Measurements from ENCODE around the gene POU2F3.

POU2F3 gene

GRCh38 chr11:120285256-120285655, 45.3 kb downstream of the POU2F3 start:
- DNase-seq (no peak), ATAC-seq (no peak)

GRCh38 chr11:120288021-120288420, 48.1 kb downstream of the POU2F3 start:
- ATAC-seq (no peak), DNase-seq (no peak)

GRCh38 chr11:120289426-120289825, 49.5 kb downstream of the POU2F3 start:
- DNase-seq (no peak), ATAC-seq (no peak)

- ATAC-seq = no peak
- DNase-seq = no peak
These were observed 51.0 kb downstream of the POU2F3 start for GRCh38 chr11:120290956-120291355.

- DNase-seq (no peak), ATAC-seq (no peak)
These were observed 53.3 kb downstream of the POU2F3 start for GRCh38 chr11:120293038-120293800.

DNA sequence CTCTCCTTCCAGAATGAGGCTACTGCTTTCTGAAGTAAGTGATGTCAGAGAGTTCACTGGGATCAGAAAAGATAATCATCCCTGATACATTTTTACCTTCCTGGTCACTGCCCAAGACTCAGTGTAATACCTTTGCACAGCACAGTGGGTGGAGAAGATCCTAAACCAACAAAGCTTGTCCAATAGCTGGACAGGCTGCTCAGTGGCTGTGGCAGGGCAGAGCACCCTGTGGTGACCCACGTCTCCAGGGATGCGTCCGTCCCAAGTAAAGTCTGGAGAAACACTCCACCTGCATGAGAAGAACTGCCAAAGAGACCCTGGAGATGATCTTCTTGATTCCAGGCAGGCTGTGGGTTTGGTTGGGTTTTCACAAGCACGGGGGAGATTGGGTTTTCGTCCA, 54.2 kb downstream of the POU2F3 start:
- DNase-seq (no peak), ATAC-seq (no peak)

DNA sequence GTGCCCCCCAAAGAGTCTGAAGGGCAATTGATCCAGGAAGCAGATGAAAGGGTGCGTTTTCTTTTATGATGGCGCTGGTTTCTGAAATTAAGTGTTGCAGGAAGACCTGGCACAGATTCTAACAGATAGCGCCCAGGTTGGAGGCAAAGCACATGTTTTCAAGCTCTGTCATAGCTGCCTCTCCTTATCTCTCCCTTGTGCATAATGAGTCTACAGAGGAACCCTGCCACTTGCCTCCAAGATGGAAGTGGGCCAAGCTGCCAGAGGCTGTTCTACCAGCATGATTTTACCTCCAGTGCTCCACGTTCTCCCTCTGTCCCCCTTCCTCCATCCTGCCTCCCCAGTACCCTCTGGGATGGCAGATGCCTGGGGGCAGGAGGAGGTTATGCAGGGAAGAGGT, 55.2 kb downstream of the POU2F3 start:
- DNase-seq (no peak), ATAC-seq (no peak)

GRCh38 chr11:120296554-120296953, 56.6 kb downstream of the POU2F3 start:
- ATAC-seq (no peak), DNase-seq (no peak)

GRCh38 chr11:120298461-120298860, 58.5 kb downstream of the POU2F3 start:
- DNase-seq = no peak
- ATAC-seq = no peak

GRCh38 chr11:120302001-120302805, 62.3 kb downstream of the POU2F3 start:
- DNase-seq = no peak
- ATAC-seq = no peak

DNA sequence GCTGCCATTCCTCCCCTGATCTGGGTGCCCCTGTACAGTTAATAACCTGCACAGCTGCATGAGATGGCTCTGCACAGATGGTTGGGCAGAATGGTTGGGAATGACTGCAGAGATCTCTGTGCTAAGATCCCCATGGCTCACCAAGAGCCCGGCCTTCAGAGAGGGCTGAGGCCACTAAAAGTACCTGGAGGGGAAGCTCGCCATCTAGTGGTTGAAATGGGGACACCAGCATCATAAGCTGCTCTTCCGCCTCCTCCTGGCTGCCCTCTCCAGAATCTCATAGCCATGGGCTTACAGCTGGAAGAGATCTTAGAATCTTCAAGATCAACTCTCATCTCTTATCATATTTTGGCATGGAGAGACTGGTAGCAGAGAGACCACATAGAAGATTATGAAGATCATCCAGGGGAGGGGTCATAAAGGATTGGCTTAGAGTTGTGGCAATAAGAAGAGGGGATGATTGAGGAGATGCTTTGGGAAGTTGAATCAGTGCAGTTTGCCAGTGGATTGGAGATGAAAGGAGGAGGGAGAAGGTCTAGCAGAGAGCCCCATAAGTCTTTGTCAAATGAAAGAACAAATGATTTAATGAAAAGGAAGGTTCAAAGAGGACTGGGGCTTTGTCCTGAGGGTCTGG, 63.2 kb downstream of the POU2F3 start:
- ATAC-seq = peak; percentile 71
- peak; percentile 77 for DNase-seq

GRCh38 chr11:120304526-120304925, 64.6 kb downstream of the POU2F3 start:
- ATAC-seq (no peak), DNase-seq (no peak)

GRCh38 chr11:120305286-120305685, 65.3 kb downstream of the POU2F3 start:
- DNase-seq = no peak
- no peak for ATAC-seq

DNA sequence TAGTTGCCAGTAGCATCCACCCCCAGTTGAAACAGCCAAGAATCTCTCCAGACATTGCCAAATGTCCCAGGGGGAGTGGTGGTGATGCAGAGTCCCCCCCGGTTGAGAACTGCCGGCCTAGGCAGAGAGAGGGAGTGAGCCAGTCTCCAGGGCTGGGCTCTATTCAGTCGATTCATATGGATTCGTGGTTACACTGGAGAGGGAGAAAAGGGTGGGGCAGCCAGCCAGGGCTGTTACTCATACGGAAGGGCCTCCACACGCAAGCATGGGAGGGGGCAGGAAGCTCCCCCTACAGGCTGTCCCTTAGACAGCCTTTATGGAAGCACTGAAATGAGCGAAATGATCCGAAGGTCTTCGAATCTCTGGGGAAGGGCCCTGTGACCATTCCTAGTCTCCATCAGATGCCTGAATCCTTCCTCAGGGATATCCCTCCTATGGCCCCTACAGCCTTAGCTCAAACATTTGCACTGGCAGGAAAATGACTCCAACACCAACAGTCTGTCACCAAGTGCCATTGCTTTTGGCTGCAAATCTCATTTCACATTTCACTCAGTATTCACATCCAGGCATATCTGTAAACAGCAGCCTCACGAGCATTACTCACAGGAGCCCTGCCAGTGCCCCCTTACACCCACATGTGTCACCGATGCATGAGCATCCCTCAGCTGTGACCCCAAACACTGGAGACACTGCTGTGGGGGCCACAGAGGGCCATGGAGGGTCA, 66.7 kb downstream of the POU2F3 start:
- no peak for ATAC-seq
- no peak for DNase-seq

DNA sequence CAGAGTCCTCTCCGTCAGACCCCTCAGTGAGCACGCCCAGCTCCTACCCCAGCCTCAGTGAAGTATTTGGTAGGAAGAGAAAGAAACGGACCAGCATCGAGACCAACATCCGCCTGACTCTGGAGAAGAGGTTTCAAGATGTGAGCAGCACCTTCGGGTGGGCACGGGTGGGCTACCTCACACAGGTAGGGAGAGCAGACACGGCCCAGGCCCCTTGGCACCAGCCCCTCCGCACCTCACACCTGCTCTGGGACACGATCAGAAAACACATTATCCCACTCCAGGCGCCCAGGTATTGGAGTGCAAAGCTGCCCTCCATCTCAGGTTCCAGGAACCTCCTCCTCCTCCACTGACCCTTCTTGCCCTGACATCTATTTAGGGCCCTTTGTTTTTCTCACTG, 67.5 kb downstream of the POU2F3 start:
- DNase-seq = no peak

GRCh38 chr11:120308081-120308480, 68.1 kb downstream of the POU2F3 start:
- DNase-seq (no peak), ATAC-seq (no peak)

More for the DNA sequence above, 67.5 kb downstream of the POU2F3 start:
- no peak for ATAC-seq

DNA sequence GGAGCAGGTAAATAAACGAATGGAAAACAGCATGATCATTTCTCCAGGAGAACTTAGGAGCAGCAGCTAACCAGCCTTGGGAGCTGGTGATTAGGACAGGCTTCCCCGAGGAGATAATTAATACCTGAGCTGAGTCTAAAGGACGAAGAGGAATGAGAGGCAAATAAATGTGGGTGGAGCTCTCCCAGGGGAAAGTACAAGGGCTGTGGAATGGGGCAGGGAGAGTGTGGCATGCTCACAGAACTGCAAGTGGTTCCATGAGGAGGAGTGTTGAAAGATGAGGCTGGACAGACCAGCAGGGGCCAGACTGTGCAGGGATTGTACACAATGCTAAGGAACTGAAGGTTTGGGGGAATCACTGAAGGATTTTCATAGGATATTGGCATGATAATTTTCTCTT, 70.9 kb downstream of the POU2F3 start:
- no peak for DNase-seq
- ATAC-seq = no peak

DNA sequence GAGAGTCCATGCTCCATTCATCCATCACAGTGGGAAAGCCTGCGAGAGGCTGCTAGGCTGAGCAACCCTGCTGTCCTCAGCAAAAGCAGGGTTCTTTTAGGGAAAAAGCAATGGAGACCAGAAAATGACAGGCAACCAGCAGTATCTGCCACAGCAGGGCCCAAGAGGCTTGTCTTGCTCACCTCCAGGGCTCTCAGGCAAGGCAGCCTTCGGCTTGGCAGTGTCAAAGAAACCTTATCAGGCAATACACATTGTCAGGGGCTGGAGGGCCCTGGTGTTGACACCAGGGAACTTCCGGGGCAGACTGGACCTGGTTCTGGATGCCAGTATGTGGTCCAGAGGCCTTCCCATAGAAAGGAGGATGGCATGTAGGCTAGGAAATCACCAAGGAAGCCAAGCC, 74.9 kb downstream of the POU2F3 start:
- no peak for DNase-seq
- no peak for ATAC-seq

DNA sequence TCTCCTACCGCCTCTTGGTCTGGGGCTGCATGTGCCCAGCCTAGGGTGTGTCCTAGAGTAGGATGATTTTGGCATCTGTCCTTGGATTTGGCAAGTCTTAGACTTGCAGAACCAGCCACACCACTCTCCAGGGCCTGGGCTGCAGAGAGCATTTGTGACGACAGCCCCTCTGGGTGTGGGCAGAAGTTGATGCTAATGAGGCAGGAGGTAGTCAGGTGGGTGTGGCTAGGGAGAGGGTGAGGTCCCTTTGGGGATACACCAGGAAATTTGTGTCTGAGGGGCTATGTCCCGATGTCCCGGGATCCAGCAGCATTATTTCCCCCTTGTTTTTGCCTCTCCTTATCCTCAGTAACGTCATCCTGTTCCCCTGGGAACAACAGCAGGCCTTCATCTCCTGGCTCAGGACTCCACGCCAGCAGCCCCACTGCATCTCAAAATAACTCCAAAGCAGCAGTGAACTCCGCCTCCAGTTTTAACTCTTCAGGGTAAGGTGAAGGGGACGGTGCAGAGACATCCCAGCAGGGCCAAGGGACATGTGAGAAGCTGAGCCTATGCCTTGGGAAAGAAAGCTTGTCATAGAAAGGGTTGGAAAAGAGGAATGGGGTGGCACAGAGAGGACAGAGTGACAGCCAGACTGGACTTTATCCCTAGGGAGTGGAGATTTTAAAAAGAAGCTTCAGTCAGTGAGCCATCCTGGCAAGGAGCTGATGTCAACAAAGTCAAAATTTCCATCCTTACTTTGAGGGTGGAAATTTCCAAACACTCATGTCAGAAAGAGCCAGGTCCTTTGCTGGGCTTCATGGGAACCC, 77.1 kb downstream of the POU2F3 start:
- ATAC-seq = no peak
- DNase-seq = no peak

- ATAC-seq (no peak), DNase-seq (no peak)
These were observed 77.9 kb downstream of the POU2F3 start for GRCh38 chr11:120317689-120318480.

GRCh38 chr11:120318906-120319305, 79.0 kb downstream of the POU2F3 start:
- no peak for DNase-seq
- ATAC-seq = no peak

All from stimulated activated naive CD8-positive, alpha-beta T cell treated with anti-CD3 and anti-CD28 coated beads, Interleukin-15, Interleukin-2, amounts not matched to agents 100 U/mL and 50 U/mL, for 24 hours (primary cell).